NCI-H2029 (cell line): ENCODE data around the gene LASP1NB.
A peak's percentile ranks its signal among the peaks of the same experiment; 100 is the strongest.
"Not testable (repeated sequence)": the region's sequence is repeated elsewhere in the genome, so short reads cannot be mapped to it uniquely, and the experiment has no call there.

Experiments used
- DNase-seq: peaks from one replicate; lab custom pipeline; 2025; lab: John Stamatoyannopoulos, UW

The LASP1NB gene

GRCh38 chr17:38918129-38918913 lies 7.1 kb upstream of the LASP1NB start:
- DNase-seq: no peak

GRCh38 chr17:38918916-38919315 lies 6.5 kb upstream of the LASP1NB start:
- DNase-seq: no peak

GRCh38 chr17:38919316-38920078 lies 5.9 kb upstream of the LASP1NB start:
- no peak for DNase-seq

GRCh38 chr17:38920374-38921291 lies 4.8 kb upstream of the LASP1NB start:
- no peak for DNase-seq

GRCh38 chr17:38921756-38922411 lies 3.5 kb upstream of the LASP1NB start:
- no peak for DNase-seq

- DNase-seq: peak; percentile 59
Observed at GRCh38 chr17:38922538-38923297, 2.7 kb upstream of the LASP1NB start.

- no peak for DNase-seq
Observed at GRCh38 chr17:38926293-38927070, 1.1 kb downstream of the LASP1NB start.

- DNase-seq: not testable (repeated sequence)
Observed at GRCh38 chr17:38930782-38931181, 5.4 kb downstream of the LASP1NB start.

GRCh38 chr17:38933962-38934361 lies 8.5 kb downstream of the LASP1NB start:
- DNase-seq: not testable (repeated sequence)

- no peak for DNase-seq
Observed at GRCh38 chr17:38939987-38940386, 14.6 kb downstream of the LASP1NB start.

- DNase-seq: no peak
Observed at GRCh38 chr17:38940404-38940803, 15.0 kb downstream of the LASP1NB start.

GRCh38 chr17:38942696-38943334 lies 17.4 kb downstream of the LASP1NB start:
- no peak for DNase-seq

- no peak for DNase-seq
Observed at GRCh38 chr17:38943607-38944006, 18.2 kb downstream of the LASP1NB start.

GRCh38 chr17:38947189-38947588 lies 21.8 kb downstream of the LASP1NB start:
- no peak for DNase-seq

- not testable (repeated sequence) for DNase-seq
Observed at GRCh38 chr17:38953800-38954199, 28.4 kb downstream of the LASP1NB start.

- no peak for DNase-seq
Observed at GRCh38 chr17:38958326-38958725, 32.9 kb downstream of the LASP1NB start.

GRCh38 chr17:38958756-38959155 lies 33.3 kb downstream of the LASP1NB start:
- DNase-seq: no peak

- DNase-seq: no peak
Observed at GRCh38 chr17:38959508-38959907, 34.1 kb downstream of the LASP1NB start.

GRCh38 chr17:38960402-38960801 lies 35.0 kb downstream of the LASP1NB start:
- no peak for DNase-seq

- DNase-seq: no peak
Observed at GRCh38 chr17:38961413-38961812, 36.0 kb downstream of the LASP1NB start.
